HCT116 (cell line): ENCODE data around the gene RPS6KC1.
"Not testable (repeated sequence)": the region's sequence is repeated elsewhere in the genome, so short reads cannot be mapped to it uniquely, and the experiment has no call there.

Source experiments
- ELF1 ChIP-seq: IDR thresholded peaks from 2 replicates; pipeline ENCODE4 v1.6.1; 2012; ENCODE audit warnings: low read depth, borderline replicate concordance
- EZH2 ChIP-seq: fragments of 200-600 bp; sonication (generic); IDR thresholded peaks from 2 replicates; pipeline ENCODE4 v1.6.1; 2017; ENCODE audit warnings: antibody characterized with exemption, mixed run types
- EZH2phosphoT487 ChIP-seq: fragments of 200-600 bp; IDR thresholded peaks from 2 replicates; pipeline ENCODE4 v1.6.1; 2018; ENCODE audit warnings: antibody characterized with exemption, borderline replicate concordance
- POLR2A ChIP-seq: IDR thresholded peaks from 2 replicates; pipeline ENCODE4 v1.7.0; 2011; ENCODE audit warnings: borderline replicate concordance; ENCODE audit not compliant: insufficient read depth, insufficient read length; ENCODE audit errors: extremely low read depth
- POLR2AphosphoS5 ChIP-seq: IDR thresholded peaks from 2 replicates; pipeline ENCODE4 v1.6.1; 2011; ENCODE audit warnings: mild to moderate bottlenecking, low read depth, low read length, moderate library complexity
- RAD21 ChIP-seq: IDR thresholded peaks from 2 replicates; pipeline ENCODE4 v1.6.1; 2012; ENCODE audit warnings: low read depth, mild to moderate bottlenecking
- SIN3A ChIP-seq: IDR thresholded peaks from 2 replicates; pipeline ENCODE4 v1.6.1; 2012; ENCODE audit warnings: low read depth
- SP1 ChIP-seq: IDR thresholded peaks from 2 replicates; pipeline ENCODE4 v1.6.1; 2012; ENCODE audit warnings: low read depth
- YY1 ChIP-seq: IDR thresholded peaks from 2 replicates; pipeline ENCODE4 v1.6.1; 2011; ENCODE audit warnings: low read length, low read depth, moderate library complexity, mild to moderate bottlenecking; ENCODE audit not compliant: insufficient replicate concordance; ENCODE audit errors: extremely low read depth
- ZFX ChIP-seq: fragments of 450-650 bp; IDR thresholded peaks from 2 replicates; pipeline ENCODE4 v1.6.1; 2017
- ZNF274 ChIP-seq: fragments of 200-500 bp; sonication (Bioruptor generic); IDR thresholded peaks from 2 replicates; pipeline ENCODE4 v1.6.1; 2014; ENCODE audit warnings: mild to moderate bottlenecking, low read depth, low read length, inconsistent platforms
- TF ChIP-seq, protein P1 (sequence below), 3 experiments: fragments of 200-600 bp in 1 of 3; sonication (generic) in 1 of 3; IDR thresholded peaks in 2 of 3; conservative IDR thresholded peaks in 1 of 3; 2 replicates each; pipeline ENCODE4 v1.5.1; 2012 to 2017; ENCODE audit warnings: low read depth in 2 of 3, low read length in 2 of 3, antibody characterized with exemption in 1 of 3, borderline replicate concordance in 1 of 3, control low read depth in 1 of 3, mild to moderate bottlenecking in 1 of 3, mixed read lengths in 1 of 3, mixed run types in 1 of 3, moderate library complexity in 1 of 3; ENCODE audit not compliant: insufficient read depth in 1 of 3
- TF ChIP-seq, protein P2 (sequence below): IDR thresholded peaks from 2 replicates; pipeline ENCODE4 v1.6.1; 2012
- TF ChIP-seq, protein P3 (sequence below): IDR thresholded peaks from 2 replicates; pipeline ENCODE4 v1.6.1; 2012; ENCODE audit warnings: low read depth

DNA sequence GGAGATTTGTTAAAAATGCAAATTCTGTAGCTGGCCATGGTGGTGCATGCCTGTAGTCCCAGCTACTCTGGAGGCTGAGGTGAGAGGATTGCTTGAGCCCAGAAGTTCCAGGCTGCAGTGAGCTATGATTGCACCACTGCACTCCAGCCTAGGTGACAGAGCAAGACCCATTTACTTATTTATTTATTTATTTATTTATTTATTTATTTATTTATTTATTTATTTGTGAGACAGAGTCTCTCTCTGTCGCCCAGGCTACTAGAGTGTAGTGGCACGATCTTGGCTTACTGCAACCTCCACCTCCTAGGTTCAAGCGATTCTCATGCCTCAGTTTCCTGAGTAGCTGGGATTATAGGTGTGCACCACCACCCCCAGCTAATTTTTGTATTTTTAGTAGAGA is 250.5 kb downstream of the RPS6KC1 start:
- TF ChIP-seq, protein P1, sequence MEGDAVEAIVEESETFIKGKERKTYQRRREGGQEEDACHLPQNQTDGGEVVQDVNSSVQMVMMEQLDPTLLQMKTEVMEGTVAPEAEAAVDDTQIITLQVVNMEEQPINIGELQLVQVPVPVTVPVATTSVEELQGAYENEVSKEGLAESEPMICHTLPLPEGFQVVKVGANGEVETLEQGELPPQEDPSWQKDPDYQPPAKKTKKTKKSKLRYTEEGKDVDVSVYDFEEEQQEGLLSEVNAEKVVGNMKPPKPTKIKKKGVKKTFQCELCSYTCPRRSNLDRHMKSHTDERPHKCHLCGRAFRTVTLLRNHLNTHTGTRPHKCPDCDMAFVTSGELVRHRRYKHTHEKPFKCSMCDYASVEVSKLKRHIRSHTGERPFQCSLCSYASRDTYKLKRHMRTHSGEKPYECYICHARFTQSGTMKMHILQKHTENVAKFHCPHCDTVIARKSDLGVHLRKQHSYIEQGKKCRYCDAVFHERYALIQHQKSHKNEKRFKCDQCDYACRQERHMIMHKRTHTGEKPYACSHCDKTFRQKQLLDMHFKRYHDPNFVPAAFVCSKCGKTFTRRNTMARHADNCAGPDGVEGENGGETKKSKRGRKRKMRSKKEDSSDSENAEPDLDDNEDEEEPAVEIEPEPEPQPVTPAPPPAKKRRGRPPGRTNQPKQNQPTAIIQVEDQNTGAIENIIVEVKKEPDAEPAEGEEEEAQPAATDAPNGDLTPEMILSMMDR (IDR thresholded peaks at IDR 0.05 in 2 of 3, conservative IDR thresholded peaks at IDR 0.05 in 1 of 3; ENCODE audit: borderline replicate concordance in 1 of 3, insufficient read depth in 1 of 3, low read depth in 2 of 3, low read length in 2 of 3) = not testable (repeated sequence)
- TF ChIP-seq POLR2A, YY1, POLR2AphosphoS5, ELF1, ZNF274, RAD21, EZH2phosphoT487, SIN3A, SP1, EZH2, ZFX: not testable (repeated sequence)
- TF ChIP-seq, protein P2, sequence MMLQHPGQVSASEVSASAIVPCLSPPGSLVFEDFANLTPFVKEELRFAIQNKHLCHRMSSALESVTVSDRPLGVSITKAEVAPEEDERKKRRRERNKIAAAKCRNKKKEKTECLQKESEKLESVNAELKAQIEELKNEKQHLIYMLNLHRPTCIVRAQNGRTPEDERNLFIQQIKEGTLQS = not testable (repeated sequence)
- TF ChIP-seq, protein P3, sequence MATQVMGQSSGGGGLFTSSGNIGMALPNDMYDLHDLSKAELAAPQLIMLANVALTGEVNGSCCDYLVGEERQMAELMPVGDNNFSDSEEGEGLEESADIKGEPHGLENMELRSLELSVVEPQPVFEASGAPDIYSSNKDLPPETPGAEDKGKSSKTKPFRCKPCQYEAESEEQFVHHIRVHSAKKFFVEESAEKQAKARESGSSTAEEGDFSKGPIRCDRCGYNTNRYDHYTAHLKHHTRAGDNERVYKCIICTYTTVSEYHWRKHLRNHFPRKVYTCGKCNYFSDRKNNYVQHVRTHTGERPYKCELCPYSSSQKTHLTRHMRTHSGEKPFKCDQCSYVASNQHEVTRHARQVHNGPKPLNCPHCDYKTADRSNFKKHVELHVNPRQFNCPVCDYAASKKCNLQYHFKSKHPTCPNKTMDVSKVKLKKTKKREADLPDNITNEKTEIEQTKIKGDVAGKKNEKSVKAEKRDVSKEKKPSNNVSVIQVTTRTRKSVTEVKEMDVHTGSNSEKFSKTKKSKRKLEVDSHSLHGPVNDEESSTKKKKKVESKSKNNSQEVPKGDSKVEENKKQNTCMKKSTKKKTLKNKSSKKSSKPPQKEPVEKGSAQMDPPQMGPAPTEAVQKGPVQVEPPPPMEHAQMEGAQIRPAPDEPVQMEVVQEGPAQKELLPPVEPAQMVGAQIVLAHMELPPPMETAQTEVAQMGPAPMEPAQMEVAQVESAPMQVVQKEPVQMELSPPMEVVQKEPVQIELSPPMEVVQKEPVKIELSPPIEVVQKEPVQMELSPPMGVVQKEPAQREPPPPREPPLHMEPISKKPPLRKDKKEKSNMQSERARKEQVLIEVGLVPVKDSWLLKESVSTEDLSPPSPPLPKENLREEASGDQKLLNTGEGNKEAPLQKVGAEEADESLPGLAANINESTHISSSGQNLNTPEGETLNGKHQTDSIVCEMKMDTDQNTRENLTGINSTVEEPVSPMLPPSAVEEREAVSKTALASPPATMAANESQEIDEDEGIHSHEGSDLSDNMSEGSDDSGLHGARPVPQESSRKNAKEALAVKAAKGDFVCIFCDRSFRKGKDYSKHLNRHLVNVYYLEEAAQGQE = not testable (repeated sequence)
